ENCODE data around the gene NPY2R.

DNA sequence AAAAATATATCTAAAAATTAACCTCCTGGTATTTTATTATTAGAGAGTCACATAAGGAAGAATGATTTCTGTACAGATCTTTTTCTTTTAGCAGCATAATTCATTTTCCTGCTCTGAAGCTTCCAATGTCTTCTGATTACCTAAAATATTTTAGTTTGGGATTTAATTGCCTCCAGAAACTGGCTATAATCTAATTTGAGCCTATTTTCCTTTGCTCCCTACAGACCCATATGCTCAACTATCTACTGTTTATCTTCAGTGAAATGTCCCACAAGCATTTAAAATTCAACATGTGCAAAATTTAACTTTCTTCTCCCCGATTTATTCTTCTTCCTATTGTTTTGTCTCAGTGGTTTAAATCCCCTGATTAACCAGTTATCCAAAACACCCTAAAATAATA is 29.1 kb downstream of the NPY2R start:
- TF ChIP-seq EZH2 (IDR thresholded peaks at IDR 0.05; ENCODE audit: borderline replicate concordance, low read length), result no peak
- TF ChIP-seq, protein P1, sequence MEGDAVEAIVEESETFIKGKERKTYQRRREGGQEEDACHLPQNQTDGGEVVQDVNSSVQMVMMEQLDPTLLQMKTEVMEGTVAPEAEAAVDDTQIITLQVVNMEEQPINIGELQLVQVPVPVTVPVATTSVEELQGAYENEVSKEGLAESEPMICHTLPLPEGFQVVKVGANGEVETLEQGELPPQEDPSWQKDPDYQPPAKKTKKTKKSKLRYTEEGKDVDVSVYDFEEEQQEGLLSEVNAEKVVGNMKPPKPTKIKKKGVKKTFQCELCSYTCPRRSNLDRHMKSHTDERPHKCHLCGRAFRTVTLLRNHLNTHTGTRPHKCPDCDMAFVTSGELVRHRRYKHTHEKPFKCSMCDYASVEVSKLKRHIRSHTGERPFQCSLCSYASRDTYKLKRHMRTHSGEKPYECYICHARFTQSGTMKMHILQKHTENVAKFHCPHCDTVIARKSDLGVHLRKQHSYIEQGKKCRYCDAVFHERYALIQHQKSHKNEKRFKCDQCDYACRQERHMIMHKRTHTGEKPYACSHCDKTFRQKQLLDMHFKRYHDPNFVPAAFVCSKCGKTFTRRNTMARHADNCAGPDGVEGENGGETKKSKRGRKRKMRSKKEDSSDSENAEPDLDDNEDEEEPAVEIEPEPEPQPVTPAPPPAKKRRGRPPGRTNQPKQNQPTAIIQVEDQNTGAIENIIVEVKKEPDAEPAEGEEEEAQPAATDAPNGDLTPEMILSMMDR (IDR thresholded peaks at IDR 0.05; ENCODE audit: low read length), result no peak
